Measurements from ENCODE around the gene MYBPC2.

DNA sequence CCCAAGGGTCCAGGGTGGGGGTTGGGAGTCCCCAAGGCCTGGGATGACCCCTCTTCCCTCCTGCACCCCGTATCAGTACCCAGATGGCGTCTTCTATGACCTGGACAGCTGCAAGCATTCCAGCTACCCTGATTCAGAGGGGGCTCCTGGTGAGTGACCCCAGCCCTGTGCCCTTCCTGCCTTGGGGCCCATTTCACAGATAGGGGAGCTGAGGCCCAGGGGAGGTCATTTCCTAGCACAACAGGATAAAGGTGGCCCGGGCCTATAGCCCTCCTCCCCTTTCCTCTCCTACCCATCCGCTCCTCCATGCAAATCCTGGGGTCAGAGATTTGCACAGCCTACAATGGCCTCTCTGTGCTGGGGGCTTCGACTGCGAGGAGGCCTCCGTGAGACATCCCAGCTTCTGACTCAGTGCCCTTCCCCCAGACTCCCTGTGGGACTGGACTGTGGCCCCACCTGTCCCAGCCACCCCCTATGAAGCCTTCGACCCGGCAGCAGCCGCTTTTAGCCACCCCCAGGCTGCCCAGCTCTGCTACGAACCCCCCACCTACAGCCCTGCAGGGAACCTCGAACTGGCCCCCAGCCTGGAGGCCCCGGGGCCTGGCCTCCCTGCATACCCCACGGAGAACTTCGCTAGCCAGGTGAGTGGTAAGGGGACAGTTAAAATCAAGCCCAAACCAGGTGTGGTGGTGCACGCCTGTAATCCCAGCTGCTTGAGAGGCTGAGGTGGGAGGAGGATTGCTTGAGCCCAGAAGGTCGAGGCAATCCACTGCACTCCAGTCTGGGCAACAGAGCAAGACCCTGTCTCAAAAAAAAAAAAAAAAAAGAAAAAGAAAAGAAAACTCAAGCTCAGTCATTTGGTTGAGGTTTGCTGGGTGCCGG is 10.1 kb upstream of the MYBPC2 start:
- TF ChIP-seq CTCF (conservative IDR thresholded peaks at IDR 0.05 in 1 of 2, IDR thresholded peaks at IDR 0.05 in 1 of 2; ENCODE audit: extremely low read depth in 1 of 2, insufficient read depth in 1 of 2, low read depth in 1 of 2, low read length in 2 of 2) (no peak), EZH2 (IDR thresholded peaks at IDR 0.05; ENCODE audit: borderline replicate concordance, low read length) (no peak)
